H9 (cell line): Measurements from ENCODE around the gene NHSL1. TPM values are rescaled to one million over a fixed set of nuclear protein-coding genes. Genes with fewer than 3 reads are reported as not detected.

Experiments
- DNase-seq: peaks from one replicate; pipeline ENCODE4 v3.0.0-alpha.2; 2017
- H2AFZ ChIP-seq: one replicate; pipeline ENCODE4 v1.6.1; 2013; ENCODE audit warnings: mild to moderate bottlenecking, low read length, control low read depth, moderate library complexity
- H2AK5ac ChIP-seq: 2 replicates; pipeline ENCODE4 v1.6.1; 2013; ENCODE audit warnings: low read length, control low read depth, mixed read lengths; ENCODE audit not compliant: insufficient read length
- H2BK120ac ChIP-seq: one replicate; pipeline ENCODE4 v1.6.1; 2013; ENCODE audit warnings: low read depth, mild to moderate bottlenecking, low read length, control low read depth, inconsistent platforms; ENCODE audit not compliant: poor library complexity, severe bottlenecking
- H2BK12ac ChIP-seq: 2 replicates; pipeline ENCODE4 v1.6.1; 2013; ENCODE audit warnings: low read length, control low read depth, mixed read lengths, low read depth; ENCODE audit not compliant: insufficient read length
- H2BK15ac ChIP-seq: 2 replicates; pipeline ENCODE4 v1.6.1; 2013; ENCODE audit warnings: low read depth, low read length, control low read depth
- H2BK20ac ChIP-seq: one replicate; pipeline ENCODE4 v1.6.1; 2013; ENCODE audit warnings: low read depth, mild to moderate bottlenecking, low read length, control low read depth, inconsistent platforms; ENCODE audit not compliant: poor library complexity, severe bottlenecking
- H2BK5ac ChIP-seq: 2 replicates; pipeline ENCODE4 v1.6.1; 2013; ENCODE audit warnings: low read length, control low read depth, mixed read lengths; ENCODE audit not compliant: insufficient read length
- H3K14ac ChIP-seq: 2 replicates; pipeline ENCODE4 v1.6.1; 2013; ENCODE audit warnings: low read length, control low read depth; ENCODE audit not compliant: insufficient read depth
- H3K18ac ChIP-seq: 2 replicates; pipeline ENCODE4 v1.6.1; 2013; ENCODE audit warnings: low read depth, mild to moderate bottlenecking, mixed read lengths, low read length, control low read depth; ENCODE audit not compliant: insufficient read length
- H3K23ac ChIP-seq: 2 replicates; pipeline ENCODE4 v1.6.1; 2013; ENCODE audit warnings: low read length, control low read depth, mixed read lengths, low read depth; ENCODE audit not compliant: insufficient read length
- H3K23me2 ChIP-seq: 2 replicates; pipeline ENCODE4 v1.6.1; 2013; ENCODE audit warnings: low read depth, mild to moderate bottlenecking, mixed read lengths, low read length, control low read depth; ENCODE audit not compliant: insufficient read length, poor library complexity, severe bottlenecking
- H3K27ac ChIP-seq: 2 replicates; pipeline ENCODE4 v1.5.1; 2013; ENCODE audit warnings: low read length, control low read depth, mixed read lengths, low read depth; ENCODE audit not compliant: insufficient read length
- H3K27me3 ChIP-seq: 2 replicates; pipeline ENCODE4 v1.6.1; 2013; ENCODE audit warnings: low read length, control low read depth, inconsistent platforms; ENCODE audit not compliant: insufficient read depth
- H3K4ac ChIP-seq: 2 replicates; pipeline ENCODE4 v1.6.1; 2013; ENCODE audit warnings: low read depth, mild to moderate bottlenecking, control low read depth, inconsistent platforms, low read length, moderate library complexity
- H3K4me1 ChIP-seq: 2 replicates; pipeline ENCODE4 v1.6.1; 2013; ENCODE audit warnings: low read length, control low read depth, inconsistent platforms; ENCODE audit not compliant: insufficient read depth
- H3K4me2 ChIP-seq: 2 replicates; pipeline ENCODE4 v1.6.1; 2013; ENCODE audit warnings: low read length, control low read depth, mixed read lengths; ENCODE audit not compliant: insufficient read length, insufficient read depth
- H3K56ac ChIP-seq: 2 replicates; pipeline ENCODE4 v1.6.1; 2013; ENCODE audit warnings: low read depth, mild to moderate bottlenecking, mixed read lengths, low read length, control low read depth; ENCODE audit not compliant: insufficient read length
- H3K79me1 ChIP-seq: 2 replicates; pipeline ENCODE4 v1.6.1; 2013; ENCODE audit warnings: low read depth, mild to moderate bottlenecking, moderate library complexity, low read length, control low read depth, inconsistent platforms; ENCODE audit not compliant: insufficient read depth, poor library complexity, severe bottlenecking
- H3K79me2 ChIP-seq: 2 replicates; pipeline ENCODE4 v1.6.1; 2013; ENCODE audit warnings: low read length, control low read depth, inconsistent platforms; ENCODE audit not compliant: insufficient read depth
- H3K9ac ChIP-seq: 2 replicates; pipeline ENCODE4 v1.6.1; 2013; ENCODE audit warnings: low read length, control low read depth, mixed read lengths; ENCODE audit not compliant: insufficient read length; ENCODE audit errors: extremely low read depth
- H3K9me3 ChIP-seq: one replicate; pipeline ENCODE4 v1.6.1; 2013; ENCODE audit warnings: low read depth, low read length, inconsistent platforms; ENCODE audit not compliant: control insufficient read depth
- H3T11ph ChIP-seq: one replicate; pipeline ENCODE4 v1.6.1; 2013; ENCODE audit warnings: mild to moderate bottlenecking, low read length, control low read depth, inconsistent platforms
- H4K20me1 ChIP-seq: one replicate; pipeline ENCODE4 v1.6.1; 2013; ENCODE audit not compliant: control insufficient read depth, insufficient read length, insufficient read depth
- H4K5ac ChIP-seq: 2 replicates; pipeline ENCODE4 v1.6.1; 2013; ENCODE audit warnings: low read depth, mild to moderate bottlenecking, mixed read lengths, low read length, control low read depth; ENCODE audit not compliant: insufficient read length
- H4K8ac ChIP-seq: replicated peaks from 2 replicates; pipeline ENCODE4 v1.6.1; 2013; ENCODE audit warnings: low read length, control low read depth, mixed read lengths, low read depth; ENCODE audit not compliant: insufficient read length
- H4K91ac ChIP-seq: 2 replicates; pipeline ENCODE4 v1.6.1; 2013; ENCODE audit warnings: low read depth, mild to moderate bottlenecking, moderate library complexity, mixed read lengths, low read length, control low read depth; ENCODE audit not compliant: insufficient read length
- H3K27ac Mint-ChIP-seq, 3 experiments: 2 replicates in 2 of 3; 3 replicates in 1 of 3; pipeline ENCODE4 v1.8.0; 2020 to 2021; ENCODE audit warnings: mixed read lengths in 3 of 3, mild to moderate bottlenecking in 1 of 3, moderate library complexity in 1 of 3
- H3K27me3 Mint-ChIP-seq: 2 replicates; pipeline ENCODE4 v1.8.0; 2021; ENCODE audit warnings: low read depth, mild to moderate bottlenecking, moderate library complexity, mixed read lengths
- H3K36me3 Mint-ChIP-seq, 3 experiments: 2 replicates in 2 of 3; 3 replicates in 1 of 3; pipeline ENCODE4 v1.8.0; 2020 to 2021; ENCODE audit warnings: low read depth in 3 of 3, mixed read lengths in 3 of 3; ENCODE audit not compliant: insufficient read depth in 1 of 3
- H3K4me1 Mint-ChIP-seq, 2 experiments: 2 replicates each; pipeline ENCODE4 v1.8.0; 2020; ENCODE audit warnings: mixed read lengths in 2 of 2
- H3K4me3 Mint-ChIP-seq, 2 experiments: 2 replicates in 1 of 2; 3 replicates in 1 of 2; pipeline ENCODE4 v1.8.0; 2020 to 2021; ENCODE audit warnings: mild to moderate bottlenecking in 2 of 2, mixed read lengths in 2 of 2, moderate library complexity in 1 of 2
- H3K9me3 Mint-ChIP-seq, 2 experiments: 2 replicates in 1 of 2; 3 replicates in 1 of 2; pipeline ENCODE4 v1.8.0; 2020; ENCODE audit warnings: mild to moderate bottlenecking in 2 of 2, mixed read lengths in 2 of 2, moderate library complexity in 1 of 2
- WGBS: extraction: QIAGEN DNeasy Blood & Tissue Kit; methylation state at CpG from one replicate; pipeline ENCODE4 v1.1.7; 2013; ENCODE audit warnings: missing lambda C conversion rate, low lambda C conversion rate, mixed read lengths; ENCODE audit not compliant: insufficient read length; ENCODE audit errors: extremely low coverage; 5-methylcytosine and 5-hydroxymethylcytosine counted together
- total RNA-seq: library from RNA; stranded (reverse); gene quantifications from 2 replicates; pipeline ENCODE4 v1.2.1, GENCODE V29; 2021
- TF ChIP-seq, protein P1 (sequence below): fragments of 200-600 bp; sonication (generic); conservative IDR thresholded peaks from 3 replicates; pipeline ENCODE4 v1.8.0; 2021; ENCODE audit warnings: antibody characterized with exemption, mild to moderate bottlenecking

The NHSL1 gene
- total RNA-seq, 1 experiment from 2014 or later, result 28.7 TPM

DNA sequence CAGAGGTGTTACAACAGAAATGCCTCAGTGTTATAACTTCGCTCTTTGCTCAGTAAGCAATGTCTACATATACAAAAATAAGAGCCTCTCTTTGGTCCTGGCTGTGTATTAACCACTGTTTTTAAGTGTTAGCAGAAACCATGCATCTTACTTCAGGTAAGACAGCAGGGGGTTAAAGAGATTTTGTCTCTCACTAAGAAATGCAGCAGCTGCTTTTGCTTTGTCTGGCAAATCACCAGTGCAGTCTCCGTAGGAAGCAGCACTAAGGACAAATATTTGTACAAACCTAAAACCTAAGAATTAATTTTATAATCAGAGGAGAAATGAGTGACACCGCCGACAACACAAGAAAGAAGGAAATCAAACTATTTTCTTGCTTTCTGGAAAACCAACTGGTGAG is 120.8 kb downstream of the NHSL1 start:
- no peaks in the 10 kb centered on the region for H3K36me3 Mint-ChIP-seq
- H3K9me3 Mint-ChIP-seq, result no peaks in the 10 kb centered on the region
- Histone ChIP-seq H4K91ac (no peak overlapping the region), H3K79me2 (no peaks in the 10 kb centered on the region), H3K79me1 (no peaks in the 10 kb centered on the region), H3K23me2 (no peaks in the 10 kb centered on the region), H3T11ph (no peak overlapping the region), H3K27ac (no peak overlapping the region), H4K5ac (no peak overlapping the region), H3K23ac (no peak overlapping the region), H2BK5ac (no peak overlapping the region), H3K14ac (no peak overlapping the region), H2AFZ (no peak overlapping the region), H3K18ac (no peak overlapping the region), H4K8ac (no peak overlapping the region), H3K27me3 (no peaks in the 10 kb centered on the region), H3K56ac (no peak overlapping the region), H2BK120ac (no peak overlapping the region), H2AK5ac (no peak overlapping the region), H4K20me1 (no peaks in the 10 kb centered on the region), H3K4ac (no peak overlapping the region), H2BK20ac (no peak overlapping the region), H3K9me3 (no peaks in the 10 kb centered on the region), H3K4me1 (peaks cover 2% of the 10 kb centered on the region; the same call in 1 of the 2 replicates), H3K9ac (no peak overlapping the region), H3K4me2 (no peak overlapping the region), H2BK12ac (no peak overlapping the region), H2BK15ac (no peak overlapping the region)
- DNase-seq, result no peak
- H3K4me1 Mint-ChIP-seq, result peaks cover 23 to 24% of the 10 kb centered on the region in 2 experiments
- TF ChIP-seq, protein P1, sequence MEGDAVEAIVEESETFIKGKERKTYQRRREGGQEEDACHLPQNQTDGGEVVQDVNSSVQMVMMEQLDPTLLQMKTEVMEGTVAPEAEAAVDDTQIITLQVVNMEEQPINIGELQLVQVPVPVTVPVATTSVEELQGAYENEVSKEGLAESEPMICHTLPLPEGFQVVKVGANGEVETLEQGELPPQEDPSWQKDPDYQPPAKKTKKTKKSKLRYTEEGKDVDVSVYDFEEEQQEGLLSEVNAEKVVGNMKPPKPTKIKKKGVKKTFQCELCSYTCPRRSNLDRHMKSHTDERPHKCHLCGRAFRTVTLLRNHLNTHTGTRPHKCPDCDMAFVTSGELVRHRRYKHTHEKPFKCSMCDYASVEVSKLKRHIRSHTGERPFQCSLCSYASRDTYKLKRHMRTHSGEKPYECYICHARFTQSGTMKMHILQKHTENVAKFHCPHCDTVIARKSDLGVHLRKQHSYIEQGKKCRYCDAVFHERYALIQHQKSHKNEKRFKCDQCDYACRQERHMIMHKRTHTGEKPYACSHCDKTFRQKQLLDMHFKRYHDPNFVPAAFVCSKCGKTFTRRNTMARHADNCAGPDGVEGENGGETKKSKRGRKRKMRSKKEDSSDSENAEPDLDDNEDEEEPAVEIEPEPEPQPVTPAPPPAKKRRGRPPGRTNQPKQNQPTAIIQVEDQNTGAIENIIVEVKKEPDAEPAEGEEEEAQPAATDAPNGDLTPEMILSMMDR, result no peak
- WGBS, result no CpG with 5 or more reads among the region's 4 CpGs
- H3K27me3 Mint-ChIP-seq, result no peaks in the 10 kb centered on the region
- no peak overlapping the region for H3K27ac Mint-ChIP-seq
- H3K4me3 Mint-ChIP-seq, result no peak overlapping the region
